CD14-positive monocyte (primary cell): ENCODE data around the gene CLEC14A. TPM values are rescaled to one million over a fixed set of nuclear protein-coding genes. Genes with fewer than 3 reads are reported as not detected.

Experiments
- DNase-seq, 3 donors: peaks; one replicate each; pipeline ENCODE4 v3.0.0-alpha.2; 2011 to 2022
- H2AFZ ChIP-seq: 2 replicates; pipeline ENCODE4 v1.6.0; 2012; ENCODE audit warnings: mild to moderate bottlenecking, low read depth, low read length, inconsistent platforms; ENCODE audit not compliant: insufficient read depth, poor library complexity, severe bottlenecking
- H3K27ac ChIP-seq, 2 donors: 1 replicate in 1 of 2; 2 replicates in 1 of 2; pipeline ENCODE4 v1.5.1; 2012 to 2013; ENCODE audit warnings: low read length in 2 of 2, control low read depth in 1 of 2, inconsistent platforms in 1 of 2, low read depth in 1 of 2, mild to moderate bottlenecking in 1 of 2
- H3K27me3 ChIP-seq, 2 donors: one replicate each; pipeline versions ENCODE4 v1.6.0 to v1.6.1; 2011 to 2013; ENCODE audit warnings: low read length in 2 of 2; ENCODE audit not compliant: control insufficient read depth in 2 of 2, insufficient read depth in 2 of 2
- H3K36me3 ChIP-seq, 2 donors: replicated peaks in 1 of 2; 1 replicate in 1 of 2; 2 replicates in 1 of 2; pipeline versions ENCODE4 v1.5.1 to v1.6.1; 2012 to 2013; ENCODE audit warnings: low read length in 2 of 2, control low read depth in 1 of 2, inconsistent platforms in 1 of 2, mild to moderate bottlenecking in 1 of 2; ENCODE audit not compliant: insufficient read depth in 2 of 2, control insufficient read depth in 1 of 2
- H3K4me1 ChIP-seq, 2 donors: 1 replicate in 1 of 2; 2 replicates in 1 of 2; pipeline versions ENCODE4 v1.5.1 to v1.6.1; 2012 to 2013; ENCODE audit warnings: low read length in 2 of 2, control low read depth in 1 of 2, inconsistent platforms in 1 of 2, mild to moderate bottlenecking in 1 of 2, moderate library complexity in 1 of 2; ENCODE audit not compliant: insufficient read depth in 2 of 2, control insufficient read depth in 1 of 2
- H3K4me2 ChIP-seq: replicated peaks from 2 replicates; pipeline ENCODE3; 2012; ENCODE audit warnings: low read length, moderate library complexity, mild to moderate bottlenecking; ENCODE audit not compliant: poor library complexity, severe bottlenecking; ENCODE audit errors: extremely low read depth
- H3K4me3 ChIP-seq, 3 experiments: fragments of 200-600 bp in 1 of 3; sonication (generic) in 1 of 3; replicated peaks in 1 of 3; 1 replicate in 2 of 3; 2 replicates in 1 of 3; pipeline ENCODE4 v1.5.1; 2011 to 2013; ENCODE audit warnings: low read length in 3 of 3, mild to moderate bottlenecking in 3 of 3, control low read depth in 2 of 3, low read depth in 2 of 3, inconsistent platforms in 1 of 3, moderate library complexity in 1 of 3
- H3K79me2 ChIP-seq: 2 replicates; pipeline ENCODE4 v1.6.0; 2012; ENCODE audit warnings: mild to moderate bottlenecking, control low read depth, inconsistent platforms, low read length, moderate library complexity; ENCODE audit not compliant: insufficient read depth
- H3K9ac ChIP-seq: 2 replicates; pipeline ENCODE4 v1.6.0; 2017; ENCODE audit warnings: low read length, mild to moderate bottlenecking; ENCODE audit not compliant: insufficient read depth, poor library complexity, severe bottlenecking
- H3K9me3 ChIP-seq, 2 donors: replicated peaks in 1 of 2; 1 replicate in 1 of 2; 2 replicates in 1 of 2; pipeline versions ENCODE4 v1.5.1 to v1.6.1; 2012 to 2013; ENCODE audit warnings: low read length in 2 of 2, control low read depth in 1 of 2; ENCODE audit not compliant: control insufficient read depth in 1 of 2, insufficient read depth in 1 of 2
- H4K20me1 ChIP-seq: 2 replicates; pipeline ENCODE4 v1.6.0; 2012; ENCODE audit warnings: mild to moderate bottlenecking, low read length, control low read depth, moderate library complexity; ENCODE audit not compliant: insufficient read depth
- H3K27ac Mint-ChIP-seq, 7 donors: one replicate each; pipeline ENCODE4 v1.8.0; 2020; ENCODE audit warnings: mild to moderate bottlenecking in 7 of 7, mixed read lengths in 7 of 7, moderate library complexity in 6 of 7, inconsistent platforms in 2 of 7
- H3K27me3 Mint-ChIP-seq, 3 donors: one replicate each; pipeline ENCODE4 v1.8.0; 2021 to 2022; ENCODE audit warnings: low read depth in 3 of 3, mild to moderate bottlenecking in 3 of 3, mixed read lengths in 3 of 3, moderate library complexity in 3 of 3, inconsistent platforms in 1 of 3
- H3K36me3 Mint-ChIP-seq, 2 donors: one replicate each; pipeline ENCODE4 v1.8.0; 2020; ENCODE audit warnings: mixed read lengths in 2 of 2, inconsistent platforms in 1 of 2, mild to moderate bottlenecking in 1 of 2
- H3K4me1 Mint-ChIP-seq: one replicate; pipeline ENCODE4 v1.8.0; 2020; ENCODE audit warnings: mild to moderate bottlenecking, mixed read lengths
- H3K4me3 Mint-ChIP-seq, 2 donors: one replicate each; pipeline ENCODE4 v1.8.0; 2020; ENCODE audit warnings: mild to moderate bottlenecking in 2 of 2, mixed read lengths in 2 of 2, moderate library complexity in 1 of 2
- H3K9me3 Mint-ChIP-seq, 7 donors: one replicate each; pipeline ENCODE4 v1.8.0; 2020 to 2022; ENCODE audit warnings: mixed read lengths in 7 of 7, mild to moderate bottlenecking in 6 of 7, moderate library complexity in 6 of 7, inconsistent platforms in 2 of 7
- CTCF ChIP-seq: fragments of 200-600 bp; IDR thresholded peaks from one replicate; pipeline ENCODE4 v1.8.0; 2022; ENCODE audit warnings: antibody characterized with exemption, mild to moderate bottlenecking
- WGBS: methylation state at CpG from one replicate; pipeline ENCODE4 v1.1.5; 2013; ENCODE audit warnings: missing lambda C conversion rate; ENCODE audit not compliant: insufficient coverage; 5-methylcytosine and 5-hydroxymethylcytosine counted together
- intact Hi-C, 2 donors: fragments of 100-400 bp; cut with micrococcal nuclease; formaldehyde crosslinking; loops; one replicate each; pipeline versions ENCODE4 v1.15.0 to v1.15.1; 2023
- polyA plus RNA-seq, 3 donors: library from polyadenylated mRNA; depleted of rRNA in 1 of 3; unstranded in 2 of 3; stranded (reverse) in 1 of 3; fragments of 300-500 nt in 2 of 3; fragments of >200 nt in 1 of 3; fragmentation: Illumina TruSeq in 2 of 3; gene quantifications; 1 replicate in 2 of 3; 2 replicates in 1 of 3; pipeline ENCODE4 v1.2.3, GENCODE V29; 2012 to 2021

CLEC14A gene
- polyA plus RNA-seq, 3 donors: not detected

- peaks cover 4% of the 10 kb centered on the region for H3K4me1 Mint-ChIP-seq
- Histone ChIP-seq H3K27ac (no peak overlapping the region), H3K27me3 (peaks cover 24 to 59% of the 10 kb centered on the region in 2 donors), H3K4me1 (no peaks in the 10 kb centered on the region), H4K20me1 (no peaks in the 10 kb centered on the region), H3K36me3 (no peaks in the 10 kb centered on the region), H3K4me2 (no peak overlapping the region), H3K9ac (no peak overlapping the region), H3K4me3 (no peak overlapping the region), H2AFZ (no peak overlapping the region), H3K79me2 (no peaks in the 10 kb centered on the region), H3K9me3 (peaks cover 0 to 19% of the 10 kb centered on the region in 2 donors)
- WGBS: 10% methylated on average over 65 of the region's 69 CpGs
- H3K36me3 Mint-ChIP-seq: no peaks in the 10 kb centered on the region
- no peak for TF ChIP-seq CTCF
- intact Hi-C loops: no loop called here
- H3K4me3 Mint-ChIP-seq: peak overlapping the region in 1 of 2 donors; percentile 87
- H3K27me3 Mint-ChIP-seq: peaks cover 57 to 67% (median 59%) of the 10 kb centered on the region in 3 donors
- no peak for DNase-seq
- H3K9me3 Mint-ChIP-seq: peaks cover 2 to 16% (median 11%) of the 10 kb centered on the region in 7 donors
- no peak overlapping the region for H3K27ac Mint-ChIP-seq
Measured at GRCh38 chr14:38209572-38210557, 46.0 kb downstream of the CLEC14A start.

GRCh38 chr14:38208618-38209562 lies 47.0 kb downstream of the CLEC14A start:
- no peaks in the 10 kb centered on the region for H3K36me3 Mint-ChIP-seq
- TF ChIP-seq CTCF: no peak
- no peaks in the 10 kb centered on the region for H3K79me2 ChIP-seq
- under 1% methylated on average over 37 of the region's 59 CpGs for WGBS
- DNase-seq: no peak
- H3K27ac ChIP-seq: no peak overlapping the region
- H2AFZ ChIP-seq: no peak overlapping the region
- no peak overlapping the region for H3K4me3 ChIP-seq
- H3K27me3 ChIP-seq: peaks cover 24 to 59% of the 10 kb centered on the region in 2 donors
- no peak overlapping the region for H3K9ac ChIP-seq
- peaks cover 0 to 19% of the 10 kb centered on the region in 2 donors for H3K9me3 ChIP-seq
- peaks cover 4% of the 10 kb centered on the region for H3K4me1 Mint-ChIP-seq
- no peaks in the 10 kb centered on the region for H4K20me1 ChIP-seq
- peaks cover 2 to 16% (median 11%) of the 10 kb centered on the region in 7 donors for H3K9me3 Mint-ChIP-seq
- H3K4me2 ChIP-seq: no peak overlapping the region
- intact Hi-C loops: no loop called here
- H3K27me3 Mint-ChIP-seq: peaks cover 52 to 62% (median 55%) of the 10 kb centered on the region in 3 donors
- peak overlapping the region in 1 of 2 donors; percentile 87 for H3K4me3 Mint-ChIP-seq
- H3K4me1 ChIP-seq: no peaks in the 10 kb centered on the region
- H3K36me3 ChIP-seq: no peaks in the 10 kb centered on the region
- no peak overlapping the region for H3K27ac Mint-ChIP-seq
